ENCODE measurements around the gene PHLDA3.

PHLDA3 gene

DNA sequence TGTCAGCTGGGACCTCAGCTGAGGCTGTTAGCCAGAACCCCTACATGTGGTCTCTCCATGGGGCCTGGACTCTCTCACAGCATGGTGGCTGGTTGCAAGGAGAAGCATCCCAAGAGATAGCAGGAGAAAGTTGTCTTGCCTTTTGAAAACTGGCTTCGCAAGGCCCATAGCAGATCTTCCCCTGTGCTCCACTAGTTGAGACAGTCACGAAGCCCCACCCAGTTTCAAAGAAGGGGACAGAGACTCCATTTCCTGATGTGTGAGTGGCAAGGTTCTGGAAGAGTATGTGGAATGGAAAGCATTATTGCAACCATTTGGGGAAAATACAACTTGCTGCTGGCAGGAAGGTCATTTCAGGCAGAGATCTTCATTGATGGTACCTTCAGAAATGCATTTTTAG, 45.5 kb upstream of the PHLDA3 start:
- no peaks in the 10 kb centered on the region for H3K79me2 ChIP-seq (ENCODE audit: control insufficient read depth, low read length)
- no peaks in the 10 kb centered on the region for H3K9me2 ChIP-seq (replicated peaks; ENCODE audit: control insufficient read depth, low read length)
- no peak overlapping the region for H3K4me3 ChIP-seq (ENCODE audit: low read length)
- no peak overlapping the region for H3K27ac ChIP-seq (ENCODE audit: low read depth, low read length)
- no peaks in the 10 kb centered on the region for H3K27me3 ChIP-seq (ENCODE audit: control insufficient read depth, low read length)
- no peaks in the 10 kb centered on the region for H3K36me3 ChIP-seq (ENCODE audit: control insufficient read depth, low read length)
- TF ChIP-seq CTCF (IDR thresholded peaks at IDR 0.05; ENCODE audit: low read depth, low read length, poor library complexity, severe bottlenecking), result no peak
- no peak for TF ChIP-seq EZH2phosphoT487 (IDR thresholded peaks at IDR 0.05; ENCODE audit: borderline replicate concordance, low read length)
- no peak overlapping the region for H3K4me2 ChIP-seq (ENCODE audit: low read length)
- peaks cover 3% of the 10 kb centered on the region for H3F3A ChIP-seq (ENCODE audit: control insufficient read depth, insufficient read depth)
- no peaks in the 10 kb centered on the region for H3K9me3 ChIP-seq (ENCODE audit: control insufficient read depth, insufficient read depth, low read length)
- H4K20me1 ChIP-seq (ENCODE audit: control insufficient read depth, insufficient read depth, low read depth, low read length), result no peaks in the 10 kb centered on the region
- peaks cover 35% of the 10 kb centered on the region for H3K4me1 ChIP-seq (ENCODE audit: control insufficient read depth, low read length)

- Histone ChIP-seq H3K27ac (ENCODE audit: low read depth, low read length) (no peak overlapping the region), H3K9me3 (ENCODE audit: control insufficient read depth, insufficient read depth, low read length) (no peaks in the 10 kb centered on the region), H3F3A (ENCODE audit: control insufficient read depth, insufficient read depth) (peaks cover 11% of the 10 kb centered on the region), H3K4me2 (ENCODE audit: low read length) (no peak overlapping the region), H3K4me1 (ENCODE audit: control insufficient read depth, low read length) (peaks cover 40% of the 10 kb centered on the region), H3K4me3 (ENCODE audit: low read length) (no peak overlapping the region), H3K36me3 (ENCODE audit: control insufficient read depth, low read length) (no peaks in the 10 kb centered on the region), H4K20me1 (ENCODE audit: control insufficient read depth, insufficient read depth, low read depth, low read length) (no peaks in the 10 kb centered on the region), H3K9me2 (replicated peaks; ENCODE audit: control insufficient read depth, low read length) (no peaks in the 10 kb centered on the region), H3K79me2 (ENCODE audit: control insufficient read depth, low read length) (no peaks in the 10 kb centered on the region), H3K27me3 (ENCODE audit: control insufficient read depth, low read length) (no peaks in the 10 kb centered on the region)
- no peak for TF ChIP-seq CTCF (IDR thresholded peaks at IDR 0.05; ENCODE audit: low read depth, low read length, poor library complexity, severe bottlenecking)
- TF ChIP-seq EZH2phosphoT487 (IDR thresholded peaks at IDR 0.05; ENCODE audit: borderline replicate concordance, low read length), result no peak
These were observed 44.7 kb upstream of the PHLDA3 start for GRCh38 chr1:201513498-201514243.

- TF ChIP-seq CTCF (IDR thresholded peaks at IDR 0.05; ENCODE audit: low read depth, low read length, poor library complexity, severe bottlenecking) (no peak), EZH2phosphoT487 (IDR thresholded peaks at IDR 0.05; ENCODE audit: borderline replicate concordance, low read length) (no peak)
These were observed 43.1 kb upstream of the PHLDA3 start for GRCh38 chr1:201511941-201512539.

More at GRCh38 chr1:201511941-201512539, 43.1 kb upstream of the PHLDA3 start:
- Histone ChIP-seq H3K79me2 (ENCODE audit: control insufficient read depth, low read length) (peaks cover 4% of the 10 kb centered on the region), H3K27me3 (ENCODE audit: control insufficient read depth, low read length) (no peaks in the 10 kb centered on the region), H3K36me3 (ENCODE audit: control insufficient read depth, low read length) (no peaks in the 10 kb centered on the region), H3K9me2 (replicated peaks; ENCODE audit: control insufficient read depth, low read length) (no peaks in the 10 kb centered on the region), H4K20me1 (ENCODE audit: control insufficient read depth, insufficient read depth, low read depth, low read length) (no peaks in the 10 kb centered on the region), H3F3A (ENCODE audit: control insufficient read depth, insufficient read depth) (peaks cover 15% of the 10 kb centered on the region), H3K27ac (ENCODE audit: low read depth, low read length) (no peak overlapping the region), H3K4me3 (ENCODE audit: low read length) (peak overlapping the region; percentile 31), H3K4me1 (ENCODE audit: control insufficient read depth, low read length) (peaks cover 56% of the 10 kb centered on the region), H3K4me2 (ENCODE audit: low read length) (peak overlapping the region; percentile 42), H3K9me3 (ENCODE audit: control insufficient read depth, insufficient read depth, low read length) (no peaks in the 10 kb centered on the region)

Measured in DOHH2 (cell line).